GM03348 (cell line): ENCODE data around the gene BCAN.

Experiments used
- DNase-seq: peaks from one replicate; pipeline ENCODE4 v3.0.0; 2012; ENCODE audit warnings: low spot score

The BCAN gene

GRCh38 chr1:156662800-156663055 is 20.8 kb downstream of the BCAN start:
- DNase-seq, result no peak

GRCh38 chr1:156663178-156663577 is 21.3 kb downstream of the BCAN start:
- no peak for DNase-seq

- DNase-seq, result peak; percentile 57
Observed at GRCh38 chr1:156664046-156664766, 22.3 kb downstream of the BCAN start.

GRCh38 chr1:156664767-156665411 is 23.0 kb downstream of the BCAN start:
- DNase-seq, result no peak

GRCh38 chr1:156665539-156665938 is 23.6 kb downstream of the BCAN start:
- DNase-seq, result no peak

- no peak for DNase-seq
Observed at GRCh38 chr1:156666862-156667609, 25.1 kb downstream of the BCAN start.

- DNase-seq, result no peak
Observed at GRCh38 chr1:156667610-156667967, 25.7 kb downstream of the BCAN start.

GRCh38 chr1:156667968-156668709 is 26.2 kb downstream of the BCAN start:
- no peak for DNase-seq

GRCh38 chr1:156668801-156669637 is 27.1 kb downstream of the BCAN start:
- no peak for DNase-seq

GRCh38 chr1:156669794-156670193 is 27.9 kb downstream of the BCAN start:
- DNase-seq, result no peak

GRCh38 chr1:156670359-156670758 is 28.4 kb downstream of the BCAN start:
- no peak for DNase-seq

- no peak for DNase-seq
Observed at GRCh38 chr1:156670791-156671190, 28.9 kb downstream of the BCAN start.

GRCh38 chr1:156671804-156672203 is 29.9 kb downstream of the BCAN start:
- no peak for DNase-seq

- DNase-seq, result no peak
Observed at GRCh38 chr1:156673387-156674121, 31.6 kb downstream of the BCAN start.

GRCh38 chr1:156675210-156676113 is 33.5 kb downstream of the BCAN start:
- no peak for DNase-seq

- DNase-seq, result no peak
Observed at GRCh38 chr1:156676114-156676819, 34.4 kb downstream of the BCAN start.

- no peak for DNase-seq
Observed at GRCh38 chr1:156676820-156677615, 35.1 kb downstream of the BCAN start, which contains the start of gene NES. TSS of gene NES (minus strand) at chr1:156677407. CDS start at chr1:156677264, 143 bp downstream.
